Gastrocnemius medialis (tissue), 4 donors: Measurements from ENCODE around the gene GIPC1. TPM values are rescaled to one million over a fixed set of nuclear protein-coding genes. Genes with fewer than 3 reads are reported as not detected.

Experiments
- ATAC-seq, 2 donors: fragments of 150-250 bp; one replicate each; pipeline ENCODE4 v1.9.1; 2016
- DNase-seq, 2 donors: peaks; one replicate each; pipeline ENCODE4 v3.0.0-alpha.2; 2019
- H3K27ac ChIP-seq, 4 donors: fragments of 200-600 bp; sonication (generic); 1 replicate in 1 of 4; 2 replicates in 3 of 4; pipeline ENCODE4 v1.5.1; 2016 to 2018; ENCODE audit warnings: mild to moderate bottlenecking in 2 of 4, moderate library complexity in 1 of 4
- H3K27me3 ChIP-seq, 3 donors: fragments of 200-600 bp; sonication (generic) in 2 of 3; 1 replicate in 1 of 3; 2 replicates in 2 of 3; pipeline versions ENCODE4 v1.5.1 to v1.6.0; 2016 to 2019; ENCODE audit warnings: mild to moderate bottlenecking in 1 of 3, moderate library complexity in 1 of 3
- H3K36me3 ChIP-seq, 2 donors: fragments of 200-600 bp; sonication (generic) in 1 of 2; one replicate each; pipeline ENCODE4 v1.5.1; 2017 to 2018
- H3K4me1 ChIP-seq, 2 donors: fragments of 200-600 bp; sonication (generic) in 1 of 2; one replicate each; pipeline ENCODE4 v1.5.1; 2016 to 2017; ENCODE audit warnings: mild to moderate bottlenecking in 2 of 2
- H3K4me3 ChIP-seq, 4 donors: fragments of 200-600 bp; sonication (generic) in 3 of 4; 1 replicate in 1 of 4; 2 replicates in 3 of 4; pipeline ENCODE4 v1.5.1; 2016 to 2019; ENCODE audit warnings: mild to moderate bottlenecking in 2 of 4
- H3K9me3 ChIP-seq, 3 donors: fragments of 200-600 bp; sonication (generic) in 2 of 3; 1 replicate in 1 of 3; 2 replicates in 2 of 3; pipeline ENCODE4 v1.5.1; 2016 to 2019
- CTCF ChIP-seq, 5 experiments: fragments of 450-650 bp in 3 of 5; fragments of 200-600 bp in 2 of 5; sonication (generic) in 2 of 5; IDR thresholded peaks in 4 of 5; conservative IDR thresholded peaks in 1 of 5; 1 replicate in 4 of 5; 2 replicates in 1 of 5; pipeline ENCODE4 v1.5.1; 2016 to 2019; ENCODE audit warnings: antibody characterized with exemption in 5 of 5, mild to moderate bottlenecking in 3 of 5, moderate library complexity in 3 of 5
- POLR2A ChIP-seq, 2 donors: fragments of 450-650 bp; IDR thresholded peaks; one replicate each; pipeline ENCODE4 v1.6.1; 2017; ENCODE audit warnings: antibody characterized with exemption in 2 of 2, mild to moderate bottlenecking in 2 of 2, moderate library complexity in 2 of 2
- in situ Hi-C, 4 donors: fragments of 200-750 bp; cut with MboI; loops; one replicate each; pipeline versions ENCODE4 v1.15.0 to v1.8.0; 2017; ENCODE audit warnings: low sequenced_read_pairs in 4 of 4
- intact Hi-C: fragments of 100-400 bp; cut with DNase I; formaldehyde crosslinking; loops from one replicate; pipeline ENCODE4 v1.15.1; 2023; ENCODE audit warnings: low total_unique reads
- total RNA-seq, 4 donors: library from RNA; depleted of rRNA; stranded (reverse); fragments of >200 nt; gene quantifications; one replicate each; pipeline versions ENCODE4 v1.1.0 to v1.2.3, GENCODE V29; 2016

The GIPC1 gene
- total RNA-seq, 4 donors from 2014 or later: 18.4 to 70.3 (median 54.7) TPM

- no peaks in the 10 kb centered on the region for H3K9me3 ChIP-seq
- H3K27me3 ChIP-seq: no peaks in the 10 kb centered on the region
- H3K4me1 ChIP-seq: peaks cover 0 to 6% of the 10 kb centered on the region in 2 donors
- intact Hi-C loops (no loop called here), in situ Hi-C loops (no loop called here)
- H3K27ac ChIP-seq: no peak overlapping the region
- no peak for DNase-seq
- no peak overlapping the region for H3K4me3 ChIP-seq
- peaks cover 0 to 51% of the 10 kb centered on the region in 2 donors for H3K36me3 ChIP-seq
- no peak for ATAC-seq
- TF ChIP-seq POLR2A (IDR thresholded peaks at IDR 0.05) (no peak), CTCF (IDR thresholded peaks at IDR 0.05 in 4 of 5, conservative IDR thresholded peaks at IDR 0.05 in 1 of 5) (no peak)
Observed at GRCh38 chr19:14441041-14441938, 54.6 kb downstream of the GIPC1 start.

GRCh38 chr19:14440049-14440448 is 55.9 kb downstream of the GIPC1 start:
- in situ Hi-C loops (no loop called here), intact Hi-C loops (no loop called here)
- TF ChIP-seq CTCF (IDR thresholded peaks at IDR 0.05 in 4 of 5, conservative IDR thresholded peaks at IDR 0.05 in 1 of 5) (no peak), POLR2A (IDR thresholded peaks at IDR 0.05) (no peak)

DNA sequence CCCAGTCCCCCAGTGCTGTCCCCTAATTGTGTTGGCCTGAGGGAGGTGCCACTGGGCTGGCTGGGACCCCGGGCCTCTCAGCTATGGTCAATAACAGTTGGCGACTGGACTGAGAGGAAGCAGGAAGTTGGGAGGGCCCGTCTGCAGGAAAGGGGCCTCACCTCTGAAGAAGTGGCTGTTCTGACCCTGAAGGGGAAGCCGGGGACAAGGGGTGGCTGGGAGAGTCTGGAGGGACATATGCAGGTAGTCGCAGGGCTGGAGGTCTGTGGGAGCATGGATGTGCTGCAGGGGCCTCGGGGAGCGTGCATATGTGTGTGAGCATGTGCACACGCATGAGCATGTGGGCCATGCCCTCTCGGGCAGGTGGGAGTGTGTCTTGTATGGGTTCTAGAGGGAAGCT is 56.9 kb downstream of the GIPC1 start:
- intact Hi-C loops (no loop called here), in situ Hi-C loops (no loop called here)
- Histone ChIP-seq H3K9me3 (no peaks in the 10 kb centered on the region), H3K4me1 (peaks cover 13 to 20% of the 10 kb centered on the region in 2 donors), H3K36me3 (peaks cover 0 to 29% of the 10 kb centered on the region in 2 donors), H3K27me3 (no peaks in the 10 kb centered on the region), H3K4me3 (no peak overlapping the region), H3K27ac (no peak overlapping the region)
- ATAC-seq: no peak
- no peak for DNase-seq
- TF ChIP-seq CTCF (IDR thresholded peaks at IDR 0.05 in 4 of 5, conservative IDR thresholded peaks at IDR 0.05 in 1 of 5) (no peak), POLR2A (IDR thresholded peaks at IDR 0.05) (no peak)

More at GRCh38 chr19:14440049-14440448, 55.9 kb downstream of the GIPC1 start:
- Histone ChIP-seq H3K36me3 (peaks cover 0 to 39% of the 10 kb centered on the region in 2 donors), H3K9me3 (no peaks in the 10 kb centered on the region), H3K4me1 (peaks cover 4 to 14% of the 10 kb centered on the region in 2 donors), H3K27me3 (no peaks in the 10 kb centered on the region), H3K27ac (peak overlapping the region in 3 of 4 donors; percentile 15 to 48 (median 40)), H3K4me3 (peak overlapping the region in 2 of 4 donors; percentile 21 to 22)
- ATAC-seq (peak in 1 of 2 donors; percentile 32), DNase-seq (peak; percentile 22 to 42)

- H3K4me1 ChIP-seq: peaks cover 17 to 22% of the 10 kb centered on the region in 2 donors
- H3K9me3 ChIP-seq: no peaks in the 10 kb centered on the region
- no peak overlapping the region for H3K27ac ChIP-seq
- in situ Hi-C loops (no loop called here), intact Hi-C loops (no loop called here)
- no peak overlapping the region for H3K4me3 ChIP-seq
- TF ChIP-seq CTCF (IDR thresholded peaks at IDR 0.05 in 4 of 5, conservative IDR thresholded peaks at IDR 0.05 in 1 of 5) (no peak), POLR2A (IDR thresholded peaks at IDR 0.05) (no peak)
- DNase-seq (no peak), ATAC-seq (no peak)
- H3K36me3 ChIP-seq: peaks cover 0 to 15% of the 10 kb centered on the region in 2 donors
- H3K27me3 ChIP-seq: no peaks in the 10 kb centered on the region
Observed at GRCh38 chr19:14437578-14438140, 58.3 kb downstream of the GIPC1 start.
